Muscle layer of duodenum (tissue), 2 donors: ENCODE measurements around the gene SMIM27.
"Not testable (repeated sequence)": the region's sequence is repeated elsewhere in the genome, so short reads cannot be mapped to it uniquely, and the experiment has no call there.

Experiments used
- H3K27ac ChIP-seq: one replicate; pipeline ENCODE4 v1.7.0; 2013; ENCODE audit warnings: mild to moderate bottlenecking, low read length
- H3K27me3 ChIP-seq: one replicate; pipeline ENCODE4 v1.7.0; 2013; ENCODE audit warnings: low read depth, mild to moderate bottlenecking, control low read depth, low read length
- H3K36me3 ChIP-seq, 2 donors: one replicate each; pipeline ENCODE4 v1.7.0; 2013; ENCODE audit warnings: low read length in 2 of 2, control low read depth in 1 of 2, mild to moderate bottlenecking in 1 of 2; ENCODE audit not compliant: insufficient read depth in 2 of 2, control insufficient read depth in 1 of 2
- H3K4me1 ChIP-seq, 2 donors: one replicate each; pipeline ENCODE4 v1.7.0; 2013; ENCODE audit warnings: low read length in 2 of 2, mild to moderate bottlenecking in 2 of 2, control low read depth in 1 of 2, moderate library complexity in 1 of 2; ENCODE audit not compliant: insufficient read depth in 2 of 2, control insufficient read depth in 1 of 2
- H3K4me3 ChIP-seq, 2 donors: one replicate each; pipeline ENCODE4 v1.7.0; 2013; ENCODE audit warnings: low read length in 2 of 2, low read depth in 1 of 2, mild to moderate bottlenecking in 1 of 2
- H3K9me3 ChIP-seq, 2 donors: one replicate each; pipeline ENCODE4 v1.7.0; 2013; ENCODE audit warnings: low read length in 2 of 2, control low read depth in 1 of 2, mild to moderate bottlenecking in 1 of 2; ENCODE audit not compliant: control insufficient read depth in 1 of 2
- donor health status: healthy.

SMIM27 gene, protein sequence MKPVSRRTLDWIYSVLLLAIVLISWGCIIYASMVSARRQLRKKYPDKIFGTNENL

DNA sequence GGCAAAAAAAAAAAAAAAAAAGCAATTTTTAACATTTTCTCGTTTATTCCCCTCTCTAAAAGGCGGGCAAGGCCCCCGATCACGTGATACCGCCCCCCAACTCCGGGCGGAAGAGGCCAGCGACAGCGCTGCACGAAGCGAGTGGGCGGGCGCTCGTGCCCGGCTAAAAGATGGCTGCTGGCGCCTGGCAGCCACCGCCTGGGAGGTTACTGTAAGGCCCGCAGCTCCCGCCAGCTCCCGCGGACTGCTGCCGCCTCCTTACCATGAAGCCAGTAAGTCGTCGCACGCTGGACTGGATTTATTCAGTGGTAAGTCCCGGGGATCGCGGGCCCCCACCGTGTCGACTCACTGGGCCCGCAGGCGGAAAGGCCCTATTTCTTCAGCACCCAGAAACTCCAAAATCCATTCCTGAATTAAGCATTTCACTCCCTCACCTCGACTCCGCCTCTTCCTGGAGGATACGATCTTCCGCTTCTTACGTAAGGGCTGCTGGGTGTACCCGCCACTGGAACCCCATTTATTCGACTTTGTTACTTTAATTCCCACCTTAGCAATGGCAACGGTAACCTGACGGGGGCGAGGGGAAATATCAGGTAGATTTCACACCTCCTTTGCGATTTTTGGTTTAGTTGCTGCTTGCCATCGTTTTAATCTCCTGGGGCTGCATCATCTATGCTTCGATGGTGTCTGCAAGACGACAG lies at the start of gene SMIM27, which contains the start of gene TOPORS:
TSS of gene SMIM27 (plus strand) at position 156 of the 701 bp plus-strand sequence. CDS start at position 264, 108 bp downstream.
TSS of gene TOPORS (minus strand) at position 415 of the 701 bp plus-strand sequence. CDS start at position 265, 150 bp downstream.
- Histone ChIP-seq H3K4me3 (peak within 1 kb of the TSS; percentile 91 to 98), H3K27ac (peak within 1 kb of the TSS; percentile 99), H3K36me3 (peaks cover 0 to 4% of the 10 kb centered on the region in 2 donors), H3K4me1 (peaks cover 0 to 23% of the 10 kb centered on the region in 2 donors), H3K27me3 (no peaks in the 10 kb centered on the region), H3K9me3 (no peaks in the 10 kb centered on the region)

DNA sequence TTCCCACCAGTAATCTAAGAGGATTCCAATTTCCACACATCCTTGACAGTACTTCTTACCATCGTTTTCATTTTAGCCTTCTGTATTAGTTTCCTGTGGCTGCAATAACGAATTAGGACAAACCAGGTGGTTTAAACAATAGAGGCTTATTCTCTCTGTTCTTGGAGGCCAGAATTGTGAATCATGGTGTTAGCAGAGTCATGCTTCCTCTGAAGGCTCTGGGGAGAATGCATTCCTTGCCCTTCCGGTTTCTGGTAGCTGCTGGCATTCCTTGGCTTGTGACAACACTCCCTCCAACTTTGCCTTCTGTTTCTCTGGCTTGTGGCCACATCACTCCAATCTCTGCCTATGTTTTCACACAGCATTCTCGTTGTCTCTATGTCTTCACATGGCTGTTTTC lies 49.7 kb upstream of the SMIM27 start:
- H3K9me3 ChIP-seq: no peaks in the 10 kb centered on the region
- no peaks in the 10 kb centered on the region for H3K4me1 ChIP-seq
- peaks cover 9 to 12% of the 10 kb centered on the region in 2 donors for H3K36me3 ChIP-seq
- no peak overlapping the region for H3K27ac ChIP-seq
- H3K27me3 ChIP-seq: no peaks in the 10 kb centered on the region
- H3K4me3 ChIP-seq: no peak overlapping the region

DNA sequence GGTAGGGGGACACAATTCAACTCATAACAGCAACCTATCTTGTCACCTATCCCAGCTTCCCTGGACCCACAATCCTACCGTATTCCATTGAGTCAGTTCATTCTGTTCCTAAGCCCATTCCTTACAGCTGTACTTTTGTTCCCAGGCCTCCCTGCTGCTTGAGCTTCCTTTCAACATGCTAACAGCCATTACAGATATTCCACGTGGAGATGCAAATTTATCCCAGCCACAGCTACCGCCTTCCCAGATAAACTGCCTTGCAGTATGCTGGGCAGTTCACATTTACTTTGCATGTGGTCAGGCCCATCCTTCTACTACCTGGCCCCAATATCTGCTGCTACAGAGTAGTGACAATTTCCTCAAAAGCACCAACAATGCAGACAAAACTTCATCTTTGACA lies 49.1 kb upstream of the SMIM27 start:
- no peak overlapping the region for H3K4me3 ChIP-seq
- H3K9me3 ChIP-seq: no peaks in the 10 kb centered on the region
- no peaks in the 10 kb centered on the region for H3K4me1 ChIP-seq
- H3K27ac ChIP-seq: no peak overlapping the region
- H3K27me3 ChIP-seq: no peaks in the 10 kb centered on the region
- H3K36me3 ChIP-seq: peaks cover 8 to 10% of the 10 kb centered on the region in 2 donors

DNA sequence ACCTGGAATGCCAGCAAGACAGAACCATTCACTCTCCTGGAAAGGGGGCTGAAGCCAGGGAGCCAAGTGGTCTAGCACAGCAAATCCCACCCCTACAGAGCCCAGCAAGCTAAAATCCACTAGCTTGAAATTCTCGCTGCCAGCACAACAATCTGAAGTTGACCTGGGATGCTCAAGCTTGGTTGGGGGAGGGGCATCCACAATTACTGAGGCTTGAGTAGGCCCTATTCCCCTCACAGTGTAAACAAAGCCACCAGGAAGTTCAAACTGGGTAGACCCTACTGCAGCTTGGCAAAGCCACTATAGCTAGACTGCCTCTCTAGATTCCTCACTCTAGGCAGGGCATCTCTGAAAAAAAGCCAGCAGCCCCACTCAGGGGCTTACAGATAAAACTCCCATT lies 43.4 kb upstream of the SMIM27 start:
- Histone ChIP-seq H3K4me3 (no peak overlapping the region), H3K27ac (no peak overlapping the region), H3K36me3 (no peaks in the 10 kb centered on the region), H3K4me1 (no peaks in the 10 kb centered on the region), H3K27me3 (no peaks in the 10 kb centered on the region), H3K9me3 (no peaks in the 10 kb centered on the region)

DNA sequence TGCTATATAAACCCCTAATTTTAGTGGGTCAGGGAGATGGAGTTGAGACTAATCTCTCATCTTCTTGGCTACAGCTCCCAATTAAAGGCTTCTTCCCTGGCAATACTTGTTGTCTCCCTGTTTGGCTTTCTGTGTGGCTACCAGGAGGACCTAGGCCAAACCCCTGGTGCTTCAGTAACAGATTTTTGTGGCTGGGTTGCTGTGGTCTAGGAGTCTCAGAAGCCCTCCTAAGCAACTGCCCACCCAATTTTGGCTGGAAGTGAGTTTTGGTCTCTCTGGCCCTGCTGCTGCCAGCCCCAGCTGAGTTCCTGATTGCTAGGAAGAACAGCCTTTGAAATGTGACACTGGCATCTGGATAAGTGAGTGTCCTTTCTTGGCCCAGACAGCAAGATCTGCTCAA lies 35.9 kb upstream of the SMIM27 start:
- Histone ChIP-seq H3K36me3 (no peaks in the 10 kb centered on the region), H3K27ac (no peak overlapping the region), H3K27me3 (no peaks in the 10 kb centered on the region)

DNA sequence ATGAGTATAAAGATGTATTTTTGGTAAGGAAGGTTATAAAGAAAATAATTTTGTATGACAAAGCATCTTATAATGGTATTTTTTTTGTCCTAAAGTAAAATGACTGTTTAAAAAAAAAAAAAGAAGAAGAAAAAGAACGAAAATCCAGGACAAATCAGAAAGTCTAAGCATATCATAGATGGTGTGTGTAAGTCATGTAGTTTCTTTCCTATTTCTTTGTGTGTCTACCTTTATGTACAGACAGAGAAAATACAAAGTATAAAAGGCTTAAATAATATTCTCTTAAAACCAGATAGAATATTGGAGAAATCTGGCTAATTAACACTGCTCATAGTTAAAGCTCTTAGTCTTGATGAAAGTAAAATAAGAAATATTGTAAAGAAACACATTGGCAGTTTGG lies 33.9 kb upstream of the SMIM27 start:
- Histone ChIP-seq H3K27me3 (no peaks in the 10 kb centered on the region), H3K4me3 (no peak overlapping the region), H3K36me3 (no peaks in the 10 kb centered on the region), H3K4me1 (no peaks in the 10 kb centered on the region), H3K27ac (no peak overlapping the region), H3K9me3 (no peaks in the 10 kb centered on the region)

More for the DNA sequence above, 35.9 kb upstream of the SMIM27 start:
- Histone ChIP-seq H3K9me3 (no peaks in the 10 kb centered on the region), H3K4me1 (no peaks in the 10 kb centered on the region), H3K4me3 (no peak overlapping the region)

DNA sequence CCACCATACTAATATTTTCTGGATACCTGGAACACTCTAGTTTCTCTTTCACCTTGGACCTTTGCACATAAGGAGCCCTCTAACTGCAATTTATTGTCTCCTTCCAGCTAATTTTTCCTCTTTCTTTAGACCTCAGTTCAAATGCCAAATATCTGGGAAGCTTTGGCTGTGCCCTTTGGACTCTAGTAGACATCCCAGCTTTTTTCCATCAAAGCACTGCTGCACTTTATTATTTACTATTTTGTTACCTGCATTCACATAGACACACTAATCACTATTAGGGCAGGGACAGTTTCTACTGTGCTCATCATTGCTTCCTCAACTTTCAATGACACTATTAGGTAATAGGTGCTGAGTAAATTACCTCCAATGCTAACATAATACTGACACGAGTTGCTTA lies 28.2 kb upstream of the SMIM27 start:
- peaks cover 0 to 8% of the 10 kb centered on the region in 2 donors for H3K4me1 ChIP-seq
- no peaks in the 10 kb centered on the region for H3K9me3 ChIP-seq
- H3K4me3 ChIP-seq: no peak overlapping the region
- H3K27me3 ChIP-seq: no peaks in the 10 kb centered on the region
- no peak overlapping the region for H3K27ac ChIP-seq
- no peaks in the 10 kb centered on the region for H3K36me3 ChIP-seq

DNA sequence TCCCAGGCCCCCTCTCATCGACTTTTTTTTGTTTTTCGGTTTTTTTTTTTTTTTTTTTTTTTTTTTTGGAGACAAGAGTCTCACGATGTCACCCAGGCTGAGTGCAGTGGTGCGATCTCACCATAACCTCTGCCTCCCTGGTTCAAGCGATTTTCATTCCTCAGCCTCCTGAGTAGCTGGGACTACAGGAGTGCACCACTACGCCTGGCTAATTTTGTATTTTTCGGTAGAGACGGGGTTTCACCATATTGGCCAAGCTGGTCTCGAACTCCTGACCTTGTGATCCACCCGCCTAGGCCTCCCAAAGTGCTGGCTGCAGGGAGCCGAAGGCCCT lies 27.6 kb upstream of the SMIM27 start:
- H3K4me1 ChIP-seq: not testable (repeated sequence)
- peak overlapping the region; percentile 73 to 95 for H3K4me3 ChIP-seq

DNA sequence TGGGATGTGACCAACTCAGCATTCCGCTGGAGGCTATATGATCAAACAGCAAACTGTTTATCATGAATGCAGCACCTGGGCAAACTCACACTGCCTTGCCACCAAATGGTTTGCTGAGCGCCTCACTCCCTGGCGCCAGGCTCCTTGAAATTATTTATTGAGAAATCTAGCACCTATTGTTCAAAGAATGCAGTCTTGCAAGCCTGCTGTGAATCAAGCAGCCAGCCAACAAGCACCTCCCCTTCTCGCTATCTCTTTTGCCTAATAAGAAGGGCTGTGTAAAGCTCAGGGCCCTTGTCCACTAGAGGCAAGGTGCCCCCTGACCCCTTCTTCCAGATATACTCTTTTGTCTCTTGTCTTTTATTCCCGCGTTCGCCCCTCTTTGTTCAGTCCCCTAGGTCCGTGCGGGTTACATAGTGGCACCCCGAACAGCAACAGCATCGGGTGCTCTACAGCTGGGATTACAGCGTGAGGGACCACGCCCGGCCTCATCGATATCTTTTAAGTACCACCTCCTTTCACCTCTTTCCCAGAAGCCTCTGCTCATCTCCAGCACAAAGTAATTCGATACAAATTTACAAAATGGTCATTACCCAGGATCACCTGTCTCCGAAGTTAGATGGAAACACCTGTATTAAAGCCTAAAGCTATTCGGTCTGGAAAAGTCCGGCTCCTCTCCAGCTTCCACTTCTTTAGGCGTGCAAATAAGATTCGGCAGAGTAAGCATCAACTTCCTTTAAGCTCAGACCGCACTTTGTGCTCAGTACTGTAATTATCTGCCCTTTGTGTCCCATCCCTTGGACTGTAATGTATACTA lies 27.0 kb upstream of the SMIM27 start:
- Histone ChIP-seq H3K9me3 (no peaks in the 10 kb centered on the region), H3K36me3 (no peaks in the 10 kb centered on the region), H3K4me1 (peaks cover 0 to 8% of the 10 kb centered on the region in 2 donors), H3K27ac (peak overlapping the region; percentile 92), H3K27me3 (no peaks in the 10 kb centered on the region), H3K4me3 (peak overlapping the region; percentile 73 to 95)

More for the DNA sequence above, 27.6 kb upstream of the SMIM27 start:
- H3K9me3 ChIP-seq, H3K27ac ChIP-seq, H3K36me3 ChIP-seq, H3K27me3 ChIP-seq: not testable (repeated sequence)

DNA sequence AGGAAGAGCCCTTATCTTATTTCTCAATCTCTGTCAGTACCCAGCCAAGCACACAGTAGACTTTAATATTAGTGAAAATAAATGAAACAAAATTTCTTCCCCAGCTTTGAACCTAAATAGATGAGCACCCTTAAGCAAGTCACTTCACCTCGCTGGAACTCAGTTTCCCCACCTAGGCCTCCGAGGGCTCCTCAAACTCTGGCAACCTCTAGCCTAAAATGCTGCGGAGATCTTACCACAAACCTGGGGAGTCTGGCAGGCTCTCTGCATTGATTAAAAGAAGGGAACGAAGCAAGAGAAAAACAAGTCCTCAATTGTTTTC lies 26.5 kb upstream of the SMIM27 start:
- no peaks in the 10 kb centered on the region for H3K9me3 ChIP-seq
- H3K4me1 ChIP-seq: peaks cover 0 to 8% of the 10 kb centered on the region in 2 donors
- H3K27me3 ChIP-seq: no peaks in the 10 kb centered on the region
- no peaks in the 10 kb centered on the region for H3K36me3 ChIP-seq
- peak overlapping the region; percentile 73 to 95 for H3K4me3 ChIP-seq
- peak overlapping the region; percentile 92 for H3K27ac ChIP-seq

DNA sequence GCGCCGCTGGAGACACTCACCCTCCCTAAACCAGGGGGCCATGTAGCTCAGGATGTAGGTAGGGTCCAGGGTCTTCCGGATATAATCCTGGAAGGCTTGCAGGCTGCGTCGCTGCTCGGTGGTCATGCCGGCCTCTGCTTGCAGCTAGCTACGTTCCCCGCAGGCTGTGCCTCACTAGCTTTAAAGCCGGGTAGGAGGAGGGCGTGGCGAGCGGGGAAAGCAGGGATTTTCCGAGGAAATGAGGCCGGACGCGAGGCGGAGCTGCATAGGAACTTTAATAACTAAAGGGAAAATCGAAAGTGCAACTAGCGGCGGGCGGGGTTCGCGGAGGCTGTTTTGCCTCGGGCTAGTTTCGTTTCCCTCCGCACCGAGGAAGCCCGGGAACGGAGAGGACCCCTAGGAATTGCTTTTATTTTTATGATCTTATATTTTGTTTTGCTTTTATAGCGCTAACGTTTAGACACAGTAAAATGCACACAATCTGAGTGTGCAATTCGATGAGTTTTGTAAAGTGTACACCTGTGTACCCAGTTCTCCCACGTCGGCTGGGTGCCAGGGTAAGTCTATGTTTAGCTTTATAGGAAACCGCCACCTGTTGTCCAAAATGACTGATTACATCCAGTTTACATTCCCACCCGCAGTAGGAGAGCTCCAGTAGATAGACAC lies 26.0 kb upstream of the SMIM27 start, which contains the start of gene RIGI:
TSS of gene RIGI (minus strand) at position 156 of the 666 bp plus-strand sequence. CDS start at position 126, 30 bp downstream.
- H3K4me1 ChIP-seq: peaks cover 0 to 8% of the 10 kb centered on the region in 2 donors
- H3K36me3 ChIP-seq: no peaks in the 10 kb centered on the region
- no peaks in the 10 kb centered on the region for H3K9me3 ChIP-seq
- H3K27ac ChIP-seq: peak within 1 kb of the TSS; percentile 92
- no peaks in the 10 kb centered on the region for H3K27me3 ChIP-seq
- H3K4me3 ChIP-seq: peak within 1 kb of the TSS; percentile 73 to 95
